Central memory CD4-positive, alpha-beta T cell (primary cell): ENCODE results near the gene ZNF48.
"Not testable (repeated sequence)": the region's sequence is repeated elsewhere in the genome, so short reads cannot be mapped to it uniquely, and the experiment has no call there.

Experiments used
- DNase-seq: peaks from one replicate; pipeline ENCODE4 v3.0.0; 2022

Gene ZNF48

GRCh38 chr16:30378236-30379157, 16.7 kb upstream of the ZNF48 start:
- peak; percentile 98 for DNase-seq

- no peak for DNase-seq
These were observed 15.9 kb upstream of the ZNF48 start for GRCh38 chr16:30379158-30379783.

- DNase-seq: no peak
These were observed 15.0 kb upstream of the ZNF48 start for GRCh38 chr16:30380072-30380802.

- no peak for DNase-seq
These were observed 14.4 kb upstream of the ZNF48 start for GRCh38 chr16:30380803-30381208.

- DNase-seq: no peak
These were observed 13.8 kb upstream of the ZNF48 start for GRCh38 chr16:30381291-30382041.

GRCh38 chr16:30382111-30382881, 12.9 kb upstream of the ZNF48 start, which contains the start of gene SEPTIN1:
Gene SEPTIN1, minus strand, starts transcription at chr16:30382561. Its CDS starts 19 bp downstream, at chr16:30382542.
- DNase-seq: peak; percentile 81

GRCh38 chr16:30383521-30383920, 11.7 kb upstream of the ZNF48 start:
- no peak for DNase-seq

GRCh38 chr16:30394592-30395154, 547 bp upstream of the ZNF48 start:
- no peak for DNase-seq

GRCh38 chr16:30395992-30396585, 869 bp downstream of the ZNF48 start:
- no peak for DNase-seq

- not testable (repeated sequence) for DNase-seq
These were observed 1.4 kb downstream of the ZNF48 start for GRCh38 chr16:30396627-30397026.

- no peak for DNase-seq
These were observed 1.8 kb downstream of the ZNF48 start for GRCh38 chr16:30397056-30397455.

GRCh38 chr16:30397776-30398660, 2.8 kb downstream of the ZNF48 start:
- DNase-seq: no peak

- no peak for DNase-seq
These were observed 3.6 kb downstream of the ZNF48 start for GRCh38 chr16:30398661-30399434.

GRCh38 chr16:30399435-30400186, 4.4 kb downstream of the ZNF48 start:
- no peak for DNase-seq

GRCh38 chr16:30401768-30402425, 6.7 kb downstream of the ZNF48 start:
- DNase-seq: no peak

GRCh38 chr16:30406795-30407101, 11.5 kb downstream of the ZNF48 start:
- no peak for DNase-seq

- peak; percentile 71 for DNase-seq
These were observed 12.0 kb downstream of the ZNF48 start, which contains the start of gene ZNF771 for GRCh38 chr16:30407102-30407803. Gene ZNF771, plus strand, starts transcription at chr16:30407606. Its CDS starts 448 bp downstream, at chr16:30408054.
